IMR-90 (cell line): ENCODE results near the gene B4GALT5. TPM values are rescaled to one million over a fixed set of nuclear protein-coding genes. Genes with fewer than 3 reads are reported as not detected.

Source experiments
- ATAC-seq: fragments of 200-7000 bp; cut with Tn5 transposase; 2 replicates; pipeline ENCODE4 v1.9.1; 2020; ENCODE audit warnings: low read depth, mild to moderate bottlenecking, moderate library complexity
- BruUV-seq: library from RNA; stranded (reverse); fragments of 400-500 nt; replicated peaks from 2 replicates; lab custom pipeline; 2021; lab: Mats Ljungman, UMichigan
- CTCF ChIA-PET: fragments of 300-600 bp; formaldehyde crosslinking; extraction: SDS; loops from one replicate; lab custom pipeline; 2021; ENCODE audit warnings: antibody characterized with exemption; lab: Yijun Ruan, JAX
- POLR2A ChIA-PET: fragments of 300-600 bp; sonication (Branson Sonifier 250); formaldehyde crosslinking; loops from one replicate; lab custom pipeline; 2022; ENCODE audit warnings: antibody characterized with exemption; ENCODE audit not compliant: unreplicated experiment; lab: Charles Lee
- DNase-seq: peaks from one replicate; pipeline ENCODE4 v3.0.0; 2013
- H2AFZ ChIP-seq: replicated peaks from 2 replicates; pipeline ENCODE3; 2013; ENCODE audit warnings: low read length, mild to moderate bottlenecking; ENCODE audit not compliant: poor library complexity
- H2AK5ac ChIP-seq: 2 replicates; pipeline ENCODE4 v1.6.1; 2013; ENCODE audit warnings: low read depth, low read length, inconsistent platforms
- H2AK9ac ChIP-seq: replicated peaks from 2 replicates; pipeline ENCODE3; 2013; ENCODE audit warnings: mild to moderate bottlenecking, low read depth, low read length, moderate library complexity; ENCODE audit not compliant: poor library complexity
- H2BK120ac ChIP-seq: 2 replicates; pipeline ENCODE4 v1.6.1; 2013; ENCODE audit warnings: low read depth, low read length, inconsistent platforms
- H2BK15ac ChIP-seq: 3 replicates; pipeline ENCODE4 v1.6.1; 2013; ENCODE audit warnings: low read depth, low read length, inconsistent platforms
- H2BK20ac ChIP-seq: 2 replicates; pipeline ENCODE4 v1.6.1; 2013; ENCODE audit warnings: low read depth, mild to moderate bottlenecking, inconsistent platforms, low read length, moderate library complexity
- H2BK5ac ChIP-seq: 2 replicates; pipeline ENCODE4 v1.6.1; 2013; ENCODE audit warnings: mild to moderate bottlenecking, low read depth, low read length, inconsistent platforms; ENCODE audit not compliant: poor library complexity, severe bottlenecking
- H3K14ac ChIP-seq: replicated peaks from 2 replicates; pipeline ENCODE4 v1.6.1; 2013; ENCODE audit warnings: low read depth, low read length, inconsistent platforms
- H3K18ac ChIP-seq: 2 replicates; pipeline ENCODE4 v1.6.1; 2013; ENCODE audit warnings: low read depth, low read length, control low read depth
- H3K23ac ChIP-seq: 2 replicates; pipeline ENCODE4 v1.6.1; 2013; ENCODE audit warnings: low read depth, low read length, inconsistent platforms
- H3K27ac ChIP-seq: 2 replicates; pipeline ENCODE4 v1.5.1; 2013; ENCODE audit warnings: mild to moderate bottlenecking, control low read depth, low read length; ENCODE audit not compliant: insufficient read depth
- H3K27me3 ChIP-seq: 2 replicates; pipeline ENCODE4 v1.6.1; 2013; ENCODE audit warnings: low read length; ENCODE audit not compliant: control insufficient read depth, insufficient read depth
- H3K36me3 ChIP-seq: 2 replicates; pipeline ENCODE4 v1.6.1; 2013; ENCODE audit warnings: low read length, mixed read lengths; ENCODE audit not compliant: control insufficient read depth, insufficient read depth
- H3K4ac ChIP-seq: 2 replicates; pipeline ENCODE4 v1.6.1; 2013; ENCODE audit warnings: low read depth, low read length, inconsistent platforms
- H3K4me1 ChIP-seq: 2 replicates; pipeline ENCODE4 v1.6.1; 2013; ENCODE audit warnings: low read length, mixed read lengths; ENCODE audit not compliant: control insufficient read depth, insufficient read depth
- H3K4me2 ChIP-seq: 2 replicates; pipeline ENCODE4 v1.6.1; 2013; ENCODE audit warnings: low read depth, mild to moderate bottlenecking, control low read depth, low read length, moderate library complexity
- H3K4me3 ChIP-seq: 2 replicates; pipeline ENCODE4 v1.5.1; 2013; ENCODE audit warnings: low read depth, mild to moderate bottlenecking, control low read depth, low read length, moderate library complexity; ENCODE audit not compliant: insufficient read depth
- H3K56ac ChIP-seq: 2 replicates; pipeline ENCODE4 v1.6.1; 2013; ENCODE audit warnings: low read length, inconsistent platforms; ENCODE audit not compliant: insufficient read depth; ENCODE audit errors: extremely low read depth
- H3K79me1 ChIP-seq, 2 experiments: 2 replicates each; pipeline ENCODE4 v1.6.1; 2013; ENCODE audit warnings: low read length in 2 of 2, inconsistent platforms in 1 of 2, low read depth in 1 of 2
- H3K9ac ChIP-seq: 2 replicates; pipeline ENCODE4 v1.6.1; 2013; ENCODE audit warnings: low read depth, low read length, control low read depth
- H3K9me1 ChIP-seq: 2 replicates; pipeline ENCODE4 v1.6.1; 2013; ENCODE audit warnings: low read length, inconsistent platforms; ENCODE audit not compliant: insufficient read depth
- H3K9me3 ChIP-seq: 2 replicates; pipeline ENCODE4 v1.6.1; 2013; ENCODE audit warnings: low read length; ENCODE audit not compliant: control insufficient read depth, insufficient read depth
- H4K20me1 ChIP-seq: 2 replicates; pipeline ENCODE4 v1.6.1; 2013; ENCODE audit warnings: low read length, inconsistent platforms; ENCODE audit not compliant: insufficient read depth
- H4K5ac ChIP-seq: 2 replicates; pipeline ENCODE4 v1.6.1; 2013; ENCODE audit warnings: mild to moderate bottlenecking, low read depth, low read length, control low read depth
- H4K8ac ChIP-seq, 2 experiments: 2 replicates each; pipeline ENCODE4 v1.6.1; 2013; ENCODE audit warnings: low read depth in 2 of 2, low read length in 2 of 2, control low read depth in 1 of 2, inconsistent platforms in 1 of 2
- H4K91ac ChIP-seq: 2 replicates; pipeline ENCODE4 v1.6.1; 2013; ENCODE audit warnings: low read depth, low read length, inconsistent platforms; ENCODE audit not compliant: insufficient read depth
- BHLHE40 ChIP-seq: fragments of 150-350 bp; IDR thresholded peaks from 2 replicates; pipeline ENCODE4 v1.6.1; 2016; ENCODE audit warnings: mild to moderate bottlenecking, low read depth, low read length
- CEBPB ChIP-seq: IDR thresholded peaks from 2 replicates; pipeline ENCODE4 v1.6.1; 2012; ENCODE audit warnings: low read depth, low read length, improper control_type of control experiment
- CHD1 ChIP-seq: IDR thresholded peaks from 2 replicates; pipeline ENCODE4 v1.6.1; 2012; ENCODE audit warnings: low read depth, low read length, improper control_type of control experiment
- CTCF ChIP-seq: conservative IDR thresholded peaks from 2 replicates; pipeline ENCODE4 v1.5.1; 2012; ENCODE audit warnings: mild to moderate bottlenecking, low read depth, low read length, improper control_type of control experiment
- FOS ChIP-seq: fragments of 150-350 bp; IDR thresholded peaks from 2 replicates; pipeline ENCODE4 v1.6.1; 2016; ENCODE audit warnings: low read depth, low read length
- MAFK ChIP-seq: IDR thresholded peaks from 2 replicates; pipeline ENCODE4 v1.6.1; 2012; ENCODE audit warnings: low read depth, low read length, improper control_type of control experiment
- MAZ ChIP-seq: IDR thresholded peaks from 2 replicates; pipeline ENCODE4 v1.6.1; 2012; ENCODE audit warnings: low read depth, mild to moderate bottlenecking, low read length, improper control_type of control experiment, moderate library complexity, borderline replicate concordance
- MXI1 ChIP-seq: IDR thresholded peaks from 2 replicates; pipeline ENCODE4 v1.6.1; 2012; ENCODE audit warnings: low read depth, mild to moderate bottlenecking, low read length, moderate library complexity, borderline replicate concordance
- NFE2L2 ChIP-seq: fragments of 150-350 bp; IDR thresholded peaks from 2 replicates; pipeline ENCODE4 v1.6.1; 2016; ENCODE audit warnings: low read depth, mild to moderate bottlenecking, low read length
- POLR2A ChIP-seq: IDR thresholded peaks from 2 replicates; pipeline ENCODE4 v1.6.1; 2012; ENCODE audit warnings: mild to moderate bottlenecking, low read depth, low read length
- RAD21 ChIP-seq: IDR thresholded peaks from 2 replicates; pipeline ENCODE4 v1.6.1; 2012; ENCODE audit warnings: low read length, improper control_type of control experiment
- RCOR1 ChIP-seq: IDR thresholded peaks from 2 replicates; pipeline ENCODE4 v1.6.1; 2012; ENCODE audit warnings: mild to moderate bottlenecking, low read length, improper control_type of control experiment; ENCODE audit not compliant: insufficient replicate concordance
- RFX5 ChIP-seq: IDR thresholded peaks from 2 replicates; pipeline ENCODE4 v1.8.0; 2012; ENCODE audit warnings: low read depth, mild to moderate bottlenecking, low read length, moderate library complexity
- SMC3 ChIP-seq: fragments of 150-350 bp; IDR thresholded peaks from 2 replicates; pipeline ENCODE4 v1.6.1; 2016; ENCODE audit warnings: low read depth, mild to moderate bottlenecking, antibody characterized with exemption, low read length, moderate library complexity
- USF2 ChIP-seq: fragments of 150-350 bp; IDR thresholded peaks from 2 replicates; pipeline ENCODE4 v1.6.1; 2017; ENCODE audit warnings: mild to moderate bottlenecking, antibody characterized with exemption, low read length, low read depth
- WGBS, 2 experiments: methylation state at CpG; one replicate each; pipeline versions ENCODE4 v1.1.5 to v1.1.7; 2013; ENCODE audit warnings: missing lambda C conversion rate in 2 of 2; ENCODE audit not compliant: insufficient read length in 1 of 2; ENCODE audit errors: extremely low coverage in 2 of 2; 5-methylcytosine and 5-hydroxymethylcytosine counted together
- dilution Hi-C: fragments of 300-500 bp; cut with HindIII; formaldehyde crosslinking; loops from one replicate; pipeline ENCODE4 v1.14.3; 2018; ENCODE audit warnings: low sequenced_read_pairs; ENCODE audit not compliant: unreplicated experiment
- in situ Hi-C: fragments of 300-500 bp; cut with MboI; formaldehyde crosslinking; loops from 3 replicates; pipeline ENCODE4 v1.14.3; 2019; ENCODE audit warnings: low sequenced_read_pairs, inconsistent platforms, mixed read lengths
- intact Hi-C: fragments of 100-400 bp; cut with micrococcal nuclease; formaldehyde crosslinking; loops from 2 replicates; pipeline ENCODE4 v1.10.0; 2022
- polyA plus RNA-seq, 3 experiments: library from polyadenylated mRNA; depleted of rRNA; stranded (reverse); fragments of >200 nt; gene quantifications; 2 replicates each; pipeline ENCODE4 v1.2.3, GENCODE V29; 2012; ENCODE audit warnings: low replicate concordance in 1 of 3
- total RNA-seq: library from RNA; depleted of rRNA; stranded (reverse); fragments of >200 nt; gene quantifications from 2 replicates; pipeline ENCODE4 v1.2.3, GENCODE V29; 2012
- TF ChIP-seq, protein P1 (sequence below): fragments of 150-350 bp; IDR thresholded peaks from 2 replicates; pipeline ENCODE4 v1.6.1; 2016; ENCODE audit warnings: low read depth, mild to moderate bottlenecking, low read length, moderate library complexity, borderline replicate concordance

The B4GALT5 gene
- total and polyA plus RNA-seq, 2 of the 4 experiments (the other 2 are of a cell fraction) = 11.3 to 20.4 TPM

DNA sequence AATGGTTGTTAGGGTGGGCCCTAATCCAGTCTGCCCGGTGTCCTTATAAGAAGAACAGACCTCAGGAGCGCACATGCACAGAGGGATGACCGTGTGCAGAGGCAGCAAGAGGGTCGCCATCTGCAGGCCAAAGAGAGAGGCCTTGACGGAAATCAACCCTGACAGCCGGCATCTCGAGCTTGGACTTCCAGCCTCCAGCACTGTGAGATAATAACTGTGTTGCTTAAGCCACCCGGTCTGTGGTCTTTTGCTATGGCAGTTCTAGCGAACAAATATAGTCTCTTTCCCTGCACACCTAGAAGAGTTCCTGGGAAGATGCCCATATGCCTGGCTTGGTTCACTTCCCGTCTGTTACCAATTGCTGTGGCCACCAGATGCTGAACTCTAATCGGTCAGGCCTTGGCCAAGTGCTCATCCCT is 110.5 kb downstream of the B4GALT5 start:
- H2BK120ac ChIP-seq = no peak overlapping the region; the same call in 1 of the 2 replicates
- peak; percentile 45 for DNase-seq
- H4K91ac ChIP-seq = peak overlapping the region; percentile 47; the same call in 1 of the 2 replicates
- BruUV-seq = no TSS peak
- no peak overlapping the region for H2BK20ac ChIP-seq
- dilution Hi-C loops (no loop called here), in situ Hi-C loops (loop anchor here (25.0 kb wide), 1 partner anchor 484 kb away; no protein-coding TSS in a partner anchor), intact Hi-C loops (no loop called here)
- H4K20me1 ChIP-seq = no peaks in the 10 kb centered on the region
- H2BK5ac ChIP-seq = no peak overlapping the region
- POLR2A ChIA-PET = no interaction called here
- H4K8ac ChIP-seq = no peak overlapping the region
- H3K9me3 ChIP-seq = no peaks in the 10 kb centered on the region
- ATAC-seq = peak; percentile 53; the same call in 1 of the 2 replicates
- no peak overlapping the region for H3K4ac ChIP-seq
- no peak overlapping the region for H3K9ac ChIP-seq
- no peak overlapping the region for H3K4me3 ChIP-seq
- H3K4me1 ChIP-seq = peaks cover 8% of the 10 kb centered on the region
- H3K23ac ChIP-seq = no peak overlapping the region
- H3K14ac ChIP-seq = no peak overlapping the region
- TF ChIP-seq, protein P1, sequence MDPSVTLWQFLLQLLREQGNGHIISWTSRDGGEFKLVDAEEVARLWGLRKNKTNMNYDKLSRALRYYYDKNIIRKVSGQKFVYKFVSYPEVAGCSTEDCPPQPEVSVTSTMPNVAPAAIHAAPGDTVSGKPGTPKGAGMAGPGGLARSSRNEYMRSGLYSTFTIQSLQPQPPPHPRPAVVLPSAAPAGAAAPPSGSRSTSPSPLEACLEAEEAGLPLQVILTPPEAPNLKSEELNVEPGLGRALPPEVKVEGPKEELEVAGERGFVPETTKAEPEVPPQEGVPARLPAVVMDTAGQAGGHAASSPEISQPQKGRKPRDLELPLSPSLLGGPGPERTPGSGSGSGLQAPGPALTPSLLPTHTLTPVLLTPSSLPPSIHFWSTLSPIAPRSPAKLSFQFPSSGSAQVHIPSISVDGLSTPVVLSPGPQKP = no peak
- no peak for TF ChIP-seq FOS
- TF ChIP-seq RCOR1 = no peak
- no peak for TF ChIP-seq POLR2A
- TF ChIP-seq MAFK = no peak
- no peak for TF ChIP-seq RFX5
- TF ChIP-seq SMC3 = peak; percentile 36; the same call in 1 of the 2 replicates
- TF ChIP-seq CTCF = peak; percentile 46
- TF ChIP-seq MAZ = no peak
- TF ChIP-seq USF2 = no peak
- TF ChIP-seq CEBPB = no peak
- TF ChIP-seq CHD1 = no peak
- TF ChIP-seq RAD21 = peak; percentile 46
- no peak for TF ChIP-seq MXI1
- no peak for TF ChIP-seq BHLHE40
- no peak for TF ChIP-seq NFE2L2
- H2AK9ac ChIP-seq = no peak overlapping the region
- no peak overlapping the region; the same call in 2 of the 3 replicates for H2BK15ac ChIP-seq
- H3K36me3 ChIP-seq = no peaks in the 10 kb centered on the region
- no peak overlapping the region for H2AK5ac ChIP-seq
- peaks cover 4% of the 10 kb centered on the region; the same call in 1 of the 2 replicates for H3K27me3 ChIP-seq
- no peak overlapping the region for H3K56ac ChIP-seq
- CTCF ChIA-PET = interaction anchor here (0.7 to 1.0 kb wide), 2 partner anchors 53 to 61 kb away, joined by 4 read pairs; no protein-coding TSS in a partner anchor
- H2AFZ ChIP-seq = peak overlapping the region; percentile 40
- 62% methylated on average over 9 of the region's 11 CpGs; no CpG with 5 or more reads in 1 of the 2 experiments for WGBS, 2 experiments
- no peaks in the 10 kb centered on the region for H3K79me1 ChIP-seq
- H3K9me1 ChIP-seq = no peaks in the 10 kb centered on the region
- H3K18ac ChIP-seq = no peak overlapping the region
- H3K27ac ChIP-seq = no peak overlapping the region
- no peak overlapping the region for H3K4me2 ChIP-seq
- no peak overlapping the region for H4K5ac ChIP-seq
